NCI-H2029 (cell line): Measurements from ENCODE around the gene SOD3.

ENCODE experiments used
- DNase-seq: peaks from one replicate; lab custom pipeline; 2025; lab: John Stamatoyannopoulos, UW

SOD3 gene

DNA sequence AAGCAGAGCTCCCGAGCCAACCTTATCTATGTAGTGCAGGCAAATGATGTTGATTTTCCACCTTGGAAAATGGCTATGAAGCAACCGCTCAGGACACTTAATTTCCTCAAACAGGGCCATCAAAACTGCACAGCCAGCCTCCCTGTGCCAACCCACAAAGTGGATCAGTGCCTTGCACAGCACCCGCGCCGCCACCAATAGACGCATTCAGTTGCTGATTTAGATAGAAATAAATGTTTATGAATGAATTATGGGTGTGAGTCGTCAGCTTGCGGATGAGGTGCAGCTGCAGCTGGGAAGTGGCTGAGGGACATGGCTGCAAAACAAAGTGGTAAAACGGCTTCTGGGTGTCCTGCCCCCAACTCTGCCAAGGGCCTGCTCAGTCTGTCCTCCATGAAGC is 47.0 kb downstream of the SOD3 start:
- DNase-seq, result no peak

DNA sequence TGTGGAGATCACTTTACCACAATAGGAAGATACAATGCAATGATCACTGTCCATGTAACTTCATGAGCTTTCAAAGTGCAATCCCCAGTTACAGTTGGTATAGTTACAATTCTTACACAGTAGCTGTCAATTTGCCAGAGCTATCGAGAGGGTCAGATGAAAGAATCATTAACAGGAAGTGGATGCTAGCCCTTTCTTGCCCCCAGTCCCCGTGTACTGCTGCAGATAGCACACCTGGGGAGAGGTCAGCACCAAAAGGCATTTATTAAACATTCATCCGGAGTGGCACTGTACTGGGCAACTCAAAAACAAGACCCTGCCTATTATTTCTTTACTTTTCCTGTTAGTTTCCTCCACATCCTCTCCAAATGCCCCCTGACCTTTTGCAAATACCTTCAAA is 47.7 kb downstream of the SOD3 start:
- DNase-seq, result no peak

DNA sequence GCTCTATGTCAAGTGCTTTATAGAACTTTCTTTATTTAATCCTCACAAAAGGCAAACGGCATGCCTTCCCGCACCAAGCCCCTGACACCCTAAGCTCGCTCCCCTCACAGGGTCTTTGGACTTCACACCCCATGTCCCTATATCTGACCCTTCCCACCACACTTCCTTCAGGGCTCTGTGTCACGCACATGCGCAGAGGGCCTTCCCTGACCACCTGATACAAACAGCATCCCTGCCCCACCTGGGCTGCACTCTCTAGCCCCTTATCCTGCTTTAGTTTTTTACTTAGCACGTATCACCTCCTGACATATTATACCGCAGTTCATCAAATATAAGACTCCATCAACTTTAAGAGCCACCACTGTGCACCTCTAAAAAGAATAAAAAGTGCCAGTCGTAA is 49.8 kb downstream of the SOD3 start:
- no peak for DNase-seq

DNA sequence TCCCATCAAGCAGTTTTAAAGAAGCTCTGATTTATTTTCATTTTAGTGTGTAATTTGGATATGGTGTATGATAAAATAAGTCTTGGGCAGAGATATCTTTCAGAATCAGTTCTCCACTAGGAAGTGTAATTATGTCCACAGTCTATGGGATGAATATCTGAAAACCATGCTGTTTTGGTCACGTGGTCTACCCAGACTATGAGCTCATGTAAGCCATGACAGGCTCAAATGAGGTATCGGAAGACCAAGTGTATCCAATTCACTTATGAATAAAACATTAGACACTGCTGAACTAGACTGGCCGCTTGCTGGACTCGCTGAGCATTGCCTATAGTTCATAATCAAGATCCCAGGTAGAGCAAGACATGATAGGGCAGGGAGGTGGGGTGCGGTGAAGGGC is 50.5 kb downstream of the SOD3 start:
- no peak for DNase-seq

DNA sequence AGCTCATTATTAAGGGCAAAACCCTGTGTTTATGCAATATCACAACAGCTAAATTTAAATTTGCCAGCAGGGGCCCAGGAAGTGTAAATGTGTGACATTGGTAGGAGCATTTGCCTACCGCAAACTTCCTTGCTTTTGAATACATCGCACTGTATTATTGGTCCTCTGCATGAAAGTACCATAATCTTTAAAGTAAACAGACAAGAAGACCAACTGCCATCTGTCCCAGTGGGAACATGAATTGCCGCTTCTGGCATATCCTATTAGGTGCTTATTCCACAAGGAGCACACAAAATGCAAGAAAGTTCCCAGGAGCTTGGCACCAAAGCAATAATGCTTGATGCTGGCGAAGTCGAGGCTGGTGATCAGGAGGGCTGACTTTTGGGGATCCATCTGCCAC is 51.3 kb downstream of the SOD3 start:
- no peak for DNase-seq

DNA sequence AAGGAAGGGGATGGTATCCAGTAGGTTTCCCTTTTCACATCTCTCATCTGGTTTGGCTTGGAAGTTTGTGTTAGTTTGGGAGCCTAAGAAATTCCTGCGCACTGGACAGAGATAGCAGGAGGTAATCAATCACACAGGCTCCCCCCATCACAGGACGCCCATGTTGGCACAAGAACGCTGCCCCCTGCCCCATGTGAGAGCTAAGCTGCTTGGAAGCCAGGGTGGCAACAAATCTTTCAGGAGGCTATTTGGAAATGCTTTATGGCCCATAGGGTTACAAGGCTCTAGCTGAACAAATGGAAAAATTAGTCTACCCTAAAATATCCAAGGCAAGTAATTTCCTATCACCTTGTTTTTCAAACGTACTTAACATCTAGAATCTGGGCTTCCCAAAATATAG is 54.0 kb downstream of the SOD3 start:
- no peak for DNase-seq

DNA sequence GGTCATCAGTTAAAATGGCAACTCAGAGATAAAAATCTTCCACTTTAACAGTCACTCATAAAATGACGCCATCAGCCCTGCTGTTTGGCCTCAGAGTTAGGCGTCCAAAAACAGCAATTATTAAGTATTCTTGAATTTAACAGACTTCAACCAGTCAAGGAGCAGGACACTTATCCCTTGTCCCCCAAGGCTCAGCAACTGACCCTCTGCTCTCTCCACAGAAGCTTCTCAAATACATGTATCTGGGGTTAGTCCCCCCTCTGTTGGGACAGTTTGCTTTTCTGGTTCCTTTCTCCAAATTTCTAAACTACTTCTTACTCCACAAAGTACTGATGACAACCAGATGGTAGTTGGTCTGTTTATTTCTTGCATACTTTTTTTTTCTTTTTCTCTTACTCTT is 54.4 kb downstream of the SOD3 start:
- DNase-seq, result no peak
